ENCODE results near the gene MEGF8.
A peak's percentile ranks its signal among the peaks of the same experiment; 100 is the strongest.

Gene MEGF8

GRCh38 chr19:42407816-42408175, 82.4 kb downstream of the MEGF8 start:
- H3K4me3 ChIP-seq, result no peak overlapping the region
- TF ChIP-seq, protein P1, sequence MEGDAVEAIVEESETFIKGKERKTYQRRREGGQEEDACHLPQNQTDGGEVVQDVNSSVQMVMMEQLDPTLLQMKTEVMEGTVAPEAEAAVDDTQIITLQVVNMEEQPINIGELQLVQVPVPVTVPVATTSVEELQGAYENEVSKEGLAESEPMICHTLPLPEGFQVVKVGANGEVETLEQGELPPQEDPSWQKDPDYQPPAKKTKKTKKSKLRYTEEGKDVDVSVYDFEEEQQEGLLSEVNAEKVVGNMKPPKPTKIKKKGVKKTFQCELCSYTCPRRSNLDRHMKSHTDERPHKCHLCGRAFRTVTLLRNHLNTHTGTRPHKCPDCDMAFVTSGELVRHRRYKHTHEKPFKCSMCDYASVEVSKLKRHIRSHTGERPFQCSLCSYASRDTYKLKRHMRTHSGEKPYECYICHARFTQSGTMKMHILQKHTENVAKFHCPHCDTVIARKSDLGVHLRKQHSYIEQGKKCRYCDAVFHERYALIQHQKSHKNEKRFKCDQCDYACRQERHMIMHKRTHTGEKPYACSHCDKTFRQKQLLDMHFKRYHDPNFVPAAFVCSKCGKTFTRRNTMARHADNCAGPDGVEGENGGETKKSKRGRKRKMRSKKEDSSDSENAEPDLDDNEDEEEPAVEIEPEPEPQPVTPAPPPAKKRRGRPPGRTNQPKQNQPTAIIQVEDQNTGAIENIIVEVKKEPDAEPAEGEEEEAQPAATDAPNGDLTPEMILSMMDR (IDR thresholded peaks at IDR 0.05), result no peak
- DNase-seq (ENCODE audit: low spot score), result no peak
- H3K27ac ChIP-seq, result no peak overlapping the region

GRCh38 chr19:42409477-42409876, 84.0 kb downstream of the MEGF8 start:
- TF ChIP-seq, protein P1 (IDR thresholded peaks at IDR 0.05), result no peak
- Histone ChIP-seq H3K27ac (no peak overlapping the region), H3K4me3 (no peak overlapping the region)
- DNase-seq (ENCODE audit: low spot score), result no peak

- H3K4me3 ChIP-seq, result no peak overlapping the region
- TF ChIP-seq, protein P1 (IDR thresholded peaks at IDR 0.05), result no peak
- no peak overlapping the region for H3K27ac ChIP-seq
- no peak for DNase-seq (ENCODE audit: low spot score)
These were observed 84.9 kb downstream of the MEGF8 start for GRCh38 chr19:42410371-42410770.

GRCh38 chr19:42411581-42412178, 86.2 kb downstream of the MEGF8 start:
- Histone ChIP-seq H3K4me3 (no peak overlapping the region), H3K27ac (no peak overlapping the region)
- DNase-seq (ENCODE audit: low spot score), result no peak
- TF ChIP-seq, protein P1 (IDR thresholded peaks at IDR 0.05), result no peak

- no peak overlapping the region for H3K4me3 ChIP-seq
- TF ChIP-seq, protein P1 (IDR thresholded peaks at IDR 0.05), result no peak
- no peak overlapping the region for H3K27ac ChIP-seq
- no peak for DNase-seq (ENCODE audit: low spot score)
These were observed 86.8 kb downstream of the MEGF8 start for GRCh38 chr19:42412227-42412626.

DNA sequence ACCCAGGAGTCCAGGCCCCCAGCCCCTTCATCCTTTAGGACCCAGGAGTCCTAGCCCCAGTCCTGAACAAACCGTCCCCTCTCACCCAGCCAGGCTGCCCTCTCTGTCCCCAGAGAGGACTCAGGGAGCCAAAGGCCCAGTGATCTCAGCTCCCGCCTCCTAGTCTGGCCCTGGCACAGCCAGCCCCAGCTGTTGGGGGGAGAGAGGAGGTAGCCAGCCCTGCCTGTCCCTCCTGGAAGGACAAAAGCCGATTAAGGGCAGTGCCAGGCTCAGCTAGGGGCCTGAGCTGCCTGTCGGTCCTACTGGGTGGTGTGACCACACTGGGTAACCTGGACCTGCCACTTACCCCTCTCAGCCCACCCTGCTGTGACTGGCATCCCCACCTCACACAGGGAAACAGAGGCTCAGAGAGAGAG, 87.2 kb downstream of the MEGF8 start:
- Histone ChIP-seq H3K4me3 (no peak overlapping the region), H3K27ac (no peak overlapping the region)
- DNase-seq (ENCODE audit: low spot score), result no peak
- TF ChIP-seq, protein P1 (IDR thresholded peaks at IDR 0.05), result no peak

DNA sequence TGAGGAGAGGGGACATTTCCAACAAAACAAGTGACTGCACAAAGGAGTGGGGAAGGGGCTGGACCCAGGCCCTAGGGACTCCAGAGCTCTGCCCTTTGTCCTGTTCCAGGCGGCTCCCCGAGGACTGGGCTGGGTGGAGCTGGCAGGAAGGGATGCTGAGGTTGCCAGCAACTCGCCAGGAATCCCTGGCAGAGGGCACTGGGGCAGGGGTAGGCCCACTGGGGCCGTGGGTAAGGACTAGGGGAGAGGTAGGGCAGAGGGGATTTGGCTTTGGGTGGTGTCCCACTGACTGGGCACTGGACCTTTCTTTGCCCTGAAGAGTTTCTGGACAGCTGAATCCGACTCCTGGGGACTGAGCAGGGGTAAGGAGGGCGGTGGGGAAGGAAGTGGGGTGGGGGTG, 93.9 kb downstream of the MEGF8 start:
- no peak for DNase-seq (ENCODE audit: low spot score)
- no peak overlapping the region for H3K4me3 ChIP-seq
- TF ChIP-seq, protein P1 (IDR thresholded peaks at IDR 0.05), result no peak
- H3K27ac ChIP-seq, result peak overlapping the region in 1 of 2 donors; percentile 15
